HG02798 (cell line): ENCODE data around the gene ZC3H18.

ENCODE experiments used
- ATAC-seq: cut with Tn5 transposase; IDR thresholded peaks from one replicate; pipeline ENCODE4 v1.9.1; 2021; ENCODE audit warnings: mild to moderate bottlenecking; ENCODE audit not compliant: unreplicated experiment, poor library complexity

The ZC3H18 gene

GRCh38 chr16:88532434-88533241 is 37.6 kb upstream of the ZC3H18 start:
- no peak for ATAC-seq

GRCh38 chr16:88533381-88533917 is 36.8 kb upstream of the ZC3H18 start:
- ATAC-seq: no peak

GRCh38 chr16:88533932-88534637 is 36.1 kb upstream of the ZC3H18 start:
- ATAC-seq: peak; percentile 68

- ATAC-seq: no peak
Observed at GRCh38 chr16:88534638-88535190, 35.5 kb upstream of the ZC3H18 start.

GRCh38 chr16:88535191-88535856 is 34.9 kb upstream of the ZC3H18 start:
- ATAC-seq: no peak

- no peak for ATAC-seq
Observed at GRCh38 chr16:88535857-88536222, 34.4 kb upstream of the ZC3H18 start.

GRCh38 chr16:88536510-88536909 is 33.7 kb upstream of the ZC3H18 start:
- ATAC-seq: no peak

- no peak for ATAC-seq
Observed at GRCh38 chr16:88536971-88537751, 33.0 kb upstream of the ZC3H18 start.

- no peak for ATAC-seq
Observed at GRCh38 chr16:88537859-88538258, 32.3 kb upstream of the ZC3H18 start.

GRCh38 chr16:88538366-88539060 is 31.7 kb upstream of the ZC3H18 start:
- no peak for ATAC-seq

GRCh38 chr16:88539261-88539651 is 30.9 kb upstream of the ZC3H18 start:
- no peak for ATAC-seq

GRCh38 chr16:88539652-88540345 is 30.4 kb upstream of the ZC3H18 start:
- no peak for ATAC-seq

- no peak for ATAC-seq
Observed at GRCh38 chr16:88540346-88540977, 29.7 kb upstream of the ZC3H18 start.

GRCh38 chr16:88541831-88542616 is 28.2 kb upstream of the ZC3H18 start:
- no peak for ATAC-seq

GRCh38 chr16:88543230-88543813 is 26.9 kb upstream of the ZC3H18 start:
- no peak for ATAC-seq

GRCh38 chr16:88545781-88546180 is 24.4 kb upstream of the ZC3H18 start:
- ATAC-seq: no peak
